Right kidney (tissue), 1 donor: Measurements from ENCODE around the gene PRR20G.

Experiments used
- DNase-seq: peaks from one replicate; pipeline ENCODE4 v3.0.0-alpha.2; 2016

The PRR20G gene

DNA sequence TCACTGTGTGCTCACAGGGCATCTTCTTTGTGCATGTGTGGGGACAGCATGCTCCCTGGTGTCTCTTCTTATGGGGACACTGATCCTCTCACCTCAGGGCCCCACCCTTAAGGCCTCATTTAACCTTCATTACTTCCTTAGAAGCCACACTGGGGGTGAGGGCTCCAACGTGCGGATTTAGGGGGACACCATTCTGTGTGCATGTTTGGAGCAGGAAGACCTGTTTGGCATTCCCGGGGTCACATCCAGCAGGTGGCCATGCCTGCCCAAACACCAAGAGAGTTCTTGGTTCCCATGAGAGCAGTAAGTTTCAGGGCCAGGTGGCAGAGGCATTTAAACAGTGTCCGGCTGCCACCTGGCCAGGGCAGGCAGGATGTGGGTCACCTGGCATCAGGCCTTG lies 24.8 kb downstream of the PRR20G start:
- DNase-seq = no peak

DNA sequence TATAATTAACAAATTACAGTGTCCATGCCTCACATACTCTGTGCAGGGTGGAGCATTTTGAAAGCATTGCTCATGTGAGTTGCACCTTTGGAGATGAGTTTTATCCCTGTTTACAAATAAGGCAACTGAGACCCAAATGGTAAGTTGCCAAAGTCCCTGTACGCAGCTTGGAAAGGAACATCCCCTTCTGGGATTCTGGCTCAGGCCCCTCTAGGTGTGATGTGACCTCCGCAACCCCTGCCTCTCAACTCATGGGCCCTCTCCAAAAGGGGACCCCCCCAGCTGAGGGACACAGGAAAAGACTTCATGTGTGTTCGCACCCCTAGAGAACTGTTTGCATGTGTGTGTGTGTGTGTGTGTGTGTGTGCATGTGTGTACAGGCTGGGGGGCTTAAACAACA lies 25.3 kb downstream of the PRR20G start:
- no peak for DNase-seq

DNA sequence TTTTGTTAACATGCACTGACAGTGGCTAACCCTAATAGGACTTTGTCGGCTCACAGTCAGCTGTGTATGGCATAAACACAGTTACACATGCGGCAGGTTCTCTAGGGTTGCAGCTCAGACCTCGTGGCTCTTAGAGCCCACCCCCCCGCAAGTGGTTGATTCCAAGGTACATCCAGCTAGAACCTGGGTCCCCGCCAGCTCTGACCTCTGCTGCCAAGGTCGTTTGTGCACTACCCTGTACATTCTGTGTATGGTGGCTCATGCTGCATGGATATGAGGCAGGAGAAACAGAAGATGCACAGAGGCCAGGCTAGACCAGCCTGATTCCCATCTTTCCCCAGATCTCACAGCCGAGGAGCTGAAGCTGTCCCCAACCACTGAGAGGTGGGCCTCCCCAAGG lies 25.9 kb downstream of the PRR20G start:
- no peak for DNase-seq

DNA sequence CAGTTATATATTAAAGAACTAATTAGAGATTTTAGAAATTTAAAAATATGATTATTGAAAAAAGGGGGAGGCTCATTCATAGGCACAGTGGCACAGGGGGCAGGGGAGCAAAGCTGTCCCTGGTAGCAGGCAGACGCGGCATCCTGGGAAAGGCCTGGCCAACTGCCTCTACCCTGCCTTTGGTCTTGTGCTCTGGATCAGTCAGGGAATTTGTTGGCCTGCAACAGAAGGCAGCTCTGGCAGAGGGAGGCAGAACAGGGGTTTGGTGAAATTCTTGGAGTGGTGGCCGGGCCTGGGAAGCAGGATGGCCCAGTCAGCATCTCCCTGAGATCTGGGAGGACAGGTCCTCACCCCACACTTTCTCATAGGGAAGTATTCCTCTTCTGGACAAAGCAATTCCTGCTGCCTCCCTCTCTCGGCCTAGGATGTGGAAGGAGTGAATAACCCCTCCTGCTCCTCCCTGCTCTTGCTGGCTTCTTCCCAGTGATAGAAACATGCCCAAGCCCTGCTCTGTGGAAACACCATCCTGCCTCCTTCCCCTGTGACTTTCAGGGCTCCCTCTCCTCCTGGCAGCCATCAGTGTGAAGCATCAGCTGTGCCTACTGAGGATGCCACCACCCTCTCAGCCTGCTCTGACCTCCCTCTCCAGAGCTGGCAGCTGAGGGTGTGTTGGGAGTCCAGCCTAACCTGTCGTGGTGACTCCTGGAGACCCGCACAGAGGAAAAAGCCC lies 26.9 kb downstream of the PRR20G start:
- no peak for DNase-seq

DNA sequence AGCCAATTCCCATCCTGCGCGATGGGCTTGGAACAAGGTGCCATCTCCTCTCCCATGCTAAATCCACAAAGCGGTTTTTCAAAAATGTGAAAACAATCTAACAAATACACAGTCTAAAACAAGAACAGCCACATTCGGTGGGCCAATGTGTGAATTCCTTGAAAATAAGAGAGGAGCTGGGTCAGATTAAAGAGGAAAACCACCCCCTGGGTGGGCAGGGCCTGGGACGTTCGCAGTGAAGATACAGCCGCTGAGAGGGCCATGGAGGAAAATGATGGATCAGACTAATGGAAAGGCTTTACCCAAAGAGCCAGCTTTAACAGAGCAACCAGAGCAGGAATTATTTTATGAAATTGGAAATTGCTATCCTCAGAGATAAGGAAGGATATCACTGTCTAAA lies 27.4 kb downstream of the PRR20G start:
- no peak for DNase-seq

DNA sequence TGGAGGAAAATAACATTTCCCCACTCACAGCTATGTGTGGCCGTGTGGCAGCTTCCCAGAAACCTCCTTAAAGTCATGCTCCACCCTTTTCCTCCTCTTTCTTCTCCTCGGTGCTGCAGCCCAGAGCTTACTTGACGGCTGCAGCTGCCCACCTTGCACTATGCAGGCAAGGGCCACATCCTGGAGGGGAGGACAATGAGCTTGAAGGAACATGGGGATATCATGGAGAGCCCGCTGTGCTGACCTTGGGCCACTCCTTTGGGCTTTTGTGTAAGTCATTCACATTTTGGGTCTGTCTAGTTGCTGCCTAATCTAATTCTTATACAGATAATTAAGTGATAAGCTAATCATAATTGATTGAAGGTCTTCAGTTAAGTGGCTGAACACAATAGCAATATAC lies 28.0 kb downstream of the PRR20G start:
- DNase-seq = no peak

DNA sequence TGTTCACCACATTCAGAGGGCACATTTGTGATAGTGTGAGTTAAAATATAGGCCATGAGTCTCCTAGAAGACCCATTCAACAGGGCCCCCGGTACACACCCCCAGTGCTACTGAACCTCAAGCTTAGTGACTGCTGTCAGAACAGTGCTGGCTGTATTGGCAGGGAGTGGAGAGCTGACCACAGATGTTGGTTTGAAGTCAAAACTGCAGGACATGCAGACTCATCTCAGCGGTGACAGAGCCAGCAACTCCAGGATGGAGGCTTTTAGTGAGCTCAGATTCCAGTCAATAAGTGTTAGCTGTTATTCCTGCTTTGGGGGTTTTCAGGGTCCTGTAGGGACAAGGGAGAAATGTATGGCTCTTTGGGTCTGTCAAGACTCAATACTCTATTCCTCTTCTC lies 29.1 kb downstream of the PRR20G start:
- DNase-seq = no peak

DNA sequence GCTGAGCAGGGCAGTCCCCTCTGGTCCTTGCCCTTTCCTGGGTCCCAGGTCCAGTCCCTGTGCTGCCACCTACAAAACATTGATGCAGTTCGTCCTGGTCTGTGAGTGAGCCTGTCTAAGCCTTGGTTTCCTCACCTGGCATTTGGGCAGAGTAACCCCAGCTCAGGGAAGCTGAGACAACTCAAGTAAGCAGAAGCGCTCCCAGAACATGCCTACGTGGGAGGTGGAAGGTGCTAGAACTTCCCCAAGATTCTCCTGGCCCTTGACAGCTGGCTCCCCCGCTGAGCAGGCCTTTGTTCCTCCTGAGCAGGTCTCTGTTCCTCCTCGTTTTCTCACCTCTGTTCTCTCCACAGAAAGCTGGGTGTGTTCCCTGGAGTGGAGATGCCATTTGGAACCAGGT lies 30.5 kb downstream of the PRR20G start:
- DNase-seq = no peak

DNA sequence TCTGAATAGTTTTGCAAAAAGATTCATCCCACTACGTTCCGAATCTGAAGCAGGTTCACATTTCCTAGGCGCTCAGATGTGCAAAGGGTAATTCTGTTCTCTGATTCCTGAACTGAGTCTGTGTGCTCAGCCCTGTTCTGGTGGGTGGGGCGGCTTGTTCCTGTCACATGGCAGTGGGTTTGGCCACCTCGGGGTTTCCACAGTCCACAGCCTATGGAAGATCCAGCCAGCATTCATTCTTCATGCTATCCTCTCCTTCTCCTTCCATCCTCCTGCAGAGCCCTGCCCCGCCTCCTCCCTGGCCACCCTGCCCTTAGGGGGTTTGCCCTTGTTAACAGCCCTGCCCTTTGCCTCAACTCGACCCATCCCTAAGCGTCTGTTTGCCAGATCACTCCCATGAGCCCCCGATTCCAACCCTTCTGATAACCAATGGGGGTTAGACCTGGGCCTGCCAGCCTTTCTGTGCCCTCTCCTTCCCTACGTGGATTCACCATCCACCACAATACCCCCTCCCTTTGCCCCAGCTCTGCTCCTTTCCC lies 31.0 kb downstream of the PRR20G start:
- no peak for DNase-seq

DNA sequence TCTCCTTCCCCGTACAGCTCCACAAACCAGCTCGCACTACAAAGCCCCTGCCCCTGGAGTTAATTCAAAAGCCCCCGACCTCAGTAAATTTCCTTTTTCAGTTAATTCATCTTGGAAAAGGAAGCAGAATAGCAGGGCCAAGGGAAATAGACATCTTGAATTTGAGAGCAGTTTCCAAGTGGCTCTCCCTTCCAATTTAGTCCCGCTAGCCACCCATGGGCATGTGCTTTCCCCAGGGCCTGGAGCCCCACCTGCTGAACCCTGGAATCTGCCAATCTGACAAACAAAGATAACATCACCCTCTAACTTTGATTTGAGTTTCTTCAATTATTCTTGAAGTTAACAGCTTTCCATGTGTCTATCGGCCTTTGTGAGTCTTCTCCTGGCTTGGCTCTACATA lies 31.7 kb downstream of the PRR20G start:
- no peak for DNase-seq

DNA sequence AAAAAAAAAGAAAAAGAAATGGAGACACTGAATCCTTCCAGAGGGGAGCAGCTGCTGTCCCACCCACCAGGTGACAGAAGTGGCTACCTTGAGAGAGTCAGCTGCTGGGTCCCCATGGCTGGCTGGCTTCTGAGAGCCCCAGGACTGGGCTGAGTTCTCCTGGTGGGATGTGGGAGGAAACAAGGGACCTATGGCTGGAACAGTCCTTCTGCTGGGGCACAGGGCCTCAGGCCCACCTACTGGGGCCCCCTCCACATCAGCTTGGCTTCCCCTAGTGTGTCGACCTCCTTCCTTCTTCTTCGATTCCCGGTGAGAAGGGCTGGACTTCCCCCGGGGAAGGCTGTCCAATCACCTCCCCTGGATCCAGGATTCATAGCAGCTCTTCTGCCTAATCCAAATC lies 32.3 kb downstream of the PRR20G start:
- no peak for DNase-seq

DNA sequence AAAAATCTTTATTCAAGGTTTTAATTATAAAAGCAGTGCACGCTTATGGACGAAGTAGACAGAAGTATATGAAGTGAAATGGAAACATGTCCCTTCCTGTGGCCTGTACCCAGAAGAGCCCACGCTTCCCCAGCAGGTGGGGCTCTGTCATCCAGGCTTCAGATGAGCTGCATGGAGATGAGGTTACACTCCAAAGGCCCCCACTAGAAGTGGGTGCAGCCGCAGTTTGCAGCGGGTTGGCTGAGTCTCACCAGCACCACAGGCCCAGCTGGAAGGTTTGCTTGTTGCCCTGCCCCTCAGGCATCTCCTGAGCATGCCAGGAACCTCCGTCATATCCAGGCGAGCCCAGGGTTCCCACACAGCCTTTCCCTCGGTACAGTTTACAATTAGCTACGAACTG lies 33.1 kb downstream of the PRR20G start:
- no peak for DNase-seq

DNA sequence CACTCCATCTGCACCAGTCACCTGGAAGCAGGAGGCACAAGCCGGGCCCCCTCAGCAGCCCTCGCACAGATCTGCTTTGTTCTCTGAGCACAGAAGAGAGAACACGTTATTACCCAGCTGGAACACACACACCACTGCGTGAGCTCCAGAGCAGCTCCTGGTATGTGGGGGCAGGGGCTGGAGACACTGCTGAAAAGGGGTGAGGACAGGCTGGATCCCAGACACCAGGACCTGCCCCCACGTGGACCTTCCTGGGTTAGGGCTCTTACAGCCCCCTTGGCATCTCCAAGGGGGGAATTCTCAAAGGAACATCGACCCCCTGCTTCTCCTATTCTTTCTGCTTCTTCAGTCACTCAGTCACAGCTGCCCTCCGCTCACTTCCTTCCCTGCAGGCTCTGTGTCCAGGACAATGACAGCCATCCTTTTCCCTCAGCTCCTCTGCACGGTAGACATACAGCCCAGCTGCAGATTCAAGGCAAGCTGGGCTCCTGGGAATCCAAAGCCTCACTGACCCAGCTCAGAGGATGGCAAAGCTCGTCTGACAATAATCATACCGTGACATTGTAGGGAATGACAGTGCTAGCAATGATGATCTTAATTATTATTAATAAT lies 33.7 kb downstream of the PRR20G start:
- no peak for DNase-seq

DNA sequence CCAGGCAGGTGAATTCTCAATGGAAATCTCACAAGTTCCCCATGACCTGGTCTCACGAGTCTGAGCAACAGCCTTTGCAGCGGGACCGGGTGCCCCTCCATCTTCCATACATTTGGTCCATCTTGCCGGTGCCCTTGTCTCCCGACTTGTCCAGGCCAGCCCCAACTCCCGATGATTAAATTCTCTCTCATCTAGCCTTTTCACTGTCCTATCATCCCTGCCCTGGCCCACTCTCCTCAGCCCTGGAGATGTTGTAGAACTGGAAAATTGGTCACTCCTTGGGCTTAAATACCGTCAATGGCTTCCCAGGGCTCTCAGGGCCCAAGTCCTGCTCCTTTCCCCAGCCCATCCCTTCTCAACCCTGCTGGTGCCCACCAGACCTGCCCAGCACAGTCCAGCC lies 34.4 kb downstream of the PRR20G start:
- no peak for DNase-seq

DNA sequence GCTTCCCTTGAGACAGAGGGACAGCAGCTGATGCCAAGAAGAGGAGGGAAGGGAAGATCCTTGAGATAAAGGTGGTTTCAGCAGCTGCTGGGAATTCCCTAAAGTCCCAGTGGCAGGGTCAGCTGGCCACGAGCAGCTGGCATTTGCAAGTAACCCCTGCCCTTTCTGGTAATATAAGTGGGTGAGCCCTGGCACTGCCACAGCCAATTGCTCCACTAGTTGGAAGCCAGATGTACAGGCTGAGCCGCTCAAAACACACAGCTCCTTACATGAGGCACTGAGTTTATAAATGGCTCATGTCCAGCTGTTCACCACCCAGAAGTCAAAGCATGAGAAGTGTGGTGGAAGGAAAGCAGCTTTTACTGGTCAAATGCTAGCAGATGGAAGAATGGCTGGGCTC lies 35.4 kb downstream of the PRR20G start:
- no peak for DNase-seq

DNA sequence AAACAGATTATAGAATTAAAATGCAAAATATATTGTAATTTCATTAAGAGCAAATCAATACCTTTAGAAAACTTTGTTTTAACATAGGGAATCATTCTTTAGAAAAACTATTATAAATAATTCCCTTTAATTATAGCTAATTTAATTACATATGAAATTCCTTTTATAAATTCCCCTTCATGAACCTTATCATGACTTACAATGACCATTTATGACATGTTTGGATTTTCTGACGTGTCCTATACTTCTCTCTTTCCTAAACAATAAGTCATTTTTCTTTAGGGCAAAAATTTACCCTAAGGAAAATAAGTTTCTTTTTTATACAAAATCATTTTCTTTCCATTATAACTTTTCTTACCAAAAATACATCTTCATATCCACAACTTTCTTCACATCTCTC lies 37.8 kb downstream of the PRR20G start:
- no peak for DNase-seq

DNA sequence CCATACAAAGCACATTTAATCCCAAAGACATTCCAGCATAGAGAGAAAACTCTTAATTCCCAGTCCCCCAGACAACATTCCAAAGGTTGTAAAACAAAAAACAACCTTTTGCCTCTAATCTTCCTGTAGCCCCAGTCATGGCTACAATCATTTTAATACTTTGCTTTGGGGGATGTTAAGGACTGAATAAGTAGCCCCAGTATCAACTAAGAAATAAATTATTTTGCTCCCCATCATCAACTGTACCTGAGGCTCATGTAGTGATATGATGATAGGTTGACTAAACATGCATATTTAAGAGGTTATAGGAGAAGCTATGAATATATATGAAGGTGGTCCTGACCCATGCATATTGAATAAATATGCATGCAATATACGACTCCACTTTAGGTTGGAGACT lies 40.6 kb downstream of the PRR20G start:
- no peak for DNase-seq

DNA sequence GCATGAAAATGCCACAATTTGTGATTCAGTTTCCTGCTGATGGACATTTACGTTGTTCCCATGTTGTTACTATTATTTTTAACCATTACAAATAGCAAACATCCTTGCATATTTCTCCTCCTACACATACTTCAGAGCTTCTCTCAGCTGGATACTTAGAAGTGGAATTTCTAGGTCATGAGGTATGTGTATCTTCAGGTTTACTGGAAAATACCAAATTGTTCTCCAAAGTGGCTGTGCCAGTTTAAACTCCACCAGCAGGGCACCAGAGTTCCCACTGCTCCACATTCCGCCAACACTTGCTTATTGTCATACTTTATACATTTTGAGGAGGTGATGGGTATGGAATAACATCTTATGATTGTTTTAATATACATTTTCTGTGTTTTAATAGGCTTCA lies 49.2 kb downstream of the PRR20G start:
- no peak for DNase-seq

DNA sequence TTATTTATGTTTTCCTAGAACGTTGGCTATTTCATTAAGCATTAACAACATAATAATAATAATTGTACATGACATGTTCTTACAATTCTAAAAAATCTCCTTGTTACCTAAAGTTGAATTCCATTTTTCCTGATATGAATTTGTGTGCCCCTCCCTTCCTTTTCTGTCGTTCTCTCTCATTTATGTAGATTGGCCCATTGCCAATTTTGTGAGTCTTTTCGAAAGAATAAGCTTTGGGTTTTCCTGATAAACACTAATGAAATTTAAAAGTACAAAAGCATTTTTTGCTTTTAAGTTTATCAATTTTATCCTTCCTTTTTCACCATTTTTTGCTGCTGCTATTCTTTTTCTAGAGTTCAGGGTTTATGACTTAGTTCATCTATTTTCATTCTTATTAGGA lies 50.0 kb downstream of the PRR20G start:
- no peak for DNase-seq

DNA sequence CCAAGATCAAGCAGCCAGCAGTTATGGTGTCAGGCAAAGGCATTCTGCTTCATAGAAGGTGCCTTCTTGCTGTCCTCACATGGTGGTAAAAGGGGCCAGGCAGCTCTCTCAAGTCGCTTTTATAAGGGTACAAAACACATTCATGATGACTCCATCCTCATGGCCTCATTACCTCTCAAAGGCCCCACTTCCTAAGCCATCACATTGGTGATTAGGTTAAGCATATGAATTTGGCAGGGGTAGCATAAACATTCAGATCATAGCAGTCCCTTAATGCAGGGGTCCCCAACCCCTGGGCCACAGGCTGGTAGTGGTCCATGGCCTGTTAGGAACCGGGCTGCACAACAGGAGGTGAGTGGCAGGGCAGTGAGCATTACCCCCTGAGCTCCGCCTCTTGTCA lies 52.1 kb downstream of the PRR20G start:
- no peak for DNase-seq

DNA sequence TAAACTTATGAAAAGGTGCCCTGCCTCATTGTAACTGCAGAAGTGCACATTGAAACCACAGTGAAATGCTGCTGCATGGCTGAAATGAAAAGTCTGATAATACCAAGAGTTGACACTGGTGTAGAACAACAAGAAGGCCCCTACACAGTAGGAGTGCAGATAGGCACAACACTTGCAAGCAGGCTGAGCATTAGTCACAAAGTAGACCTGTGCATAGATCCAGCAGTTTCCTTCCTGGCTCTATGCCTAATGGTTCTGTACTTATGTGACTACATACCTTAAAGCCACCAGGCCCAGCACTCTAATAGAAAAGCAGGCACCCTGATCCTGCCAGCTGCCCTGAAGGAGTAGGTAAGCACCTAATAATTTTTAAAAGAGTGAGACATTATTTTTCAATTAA lies 53.1 kb downstream of the PRR20G start:
- DNase-seq = no peak
